Natural killer cell (primary cell): ENCODE measurements around the gene GGN. TPM values are rescaled to one million over a fixed set of nuclear protein-coding genes. Genes with fewer than 3 reads are reported as not detected.

Experiments
- ATAC-seq, 3 donors: fragments of 150-1000 bp in 2 of 3; fragments of 200-7000 bp in 1 of 3; cut with Tn5 transposase; 1 replicate in 1 of 3; 2 replicates in 2 of 3; pipeline ENCODE4 v1.10.0; 2021; ENCODE audit warnings: mild to moderate bottlenecking in 2 of 3, moderate library complexity in 2 of 3
- DNase-seq, 2 donors: peaks; one replicate each; pipeline versions ENCODE4 v3.0.0 to v3.0.0-alpha.2; 2013 to 2021; ENCODE audit warnings: mixed read lengths in 1 of 2
- H3K27ac ChIP-seq: one replicate; pipeline ENCODE4 v1.5.1; 2013; ENCODE audit warnings: mild to moderate bottlenecking, low read length
- H3K27me3 ChIP-seq: one replicate; pipeline ENCODE4 v1.6.1; 2013; ENCODE audit warnings: low read length; ENCODE audit not compliant: control insufficient read depth, insufficient read depth
- H3K36me3 ChIP-seq: one replicate; pipeline ENCODE4 v1.6.1; 2013; ENCODE audit warnings: low read length; ENCODE audit not compliant: control insufficient read depth, insufficient read depth
- H3K4me1 ChIP-seq: one replicate; pipeline ENCODE4 v1.6.1; 2013; ENCODE audit warnings: low read length; ENCODE audit not compliant: control insufficient read depth, insufficient read depth
- H3K4me3 ChIP-seq: one replicate; pipeline ENCODE4 v1.5.1; 2013; ENCODE audit warnings: low read length
- H3K9me3 ChIP-seq: one replicate; pipeline ENCODE4 v1.6.1; 2013; ENCODE audit warnings: low read length; ENCODE audit not compliant: control insufficient read depth, insufficient read depth
- H3K27ac Mint-ChIP-seq, 2 donors: one replicate each; pipeline ENCODE4 v1.8.0; 2022; ENCODE audit warnings: mild to moderate bottlenecking in 2 of 2, mixed read lengths in 2 of 2, moderate library complexity in 1 of 2
- H3K27me3 Mint-ChIP-seq, 2 donors: one replicate each; pipeline ENCODE4 v1.8.0; 2022; ENCODE audit warnings: low read depth in 2 of 2, mixed read lengths in 2 of 2
- H3K36me3 Mint-ChIP-seq: one replicate; pipeline ENCODE4 v1.8.0; 2022; ENCODE audit warnings: mixed read lengths
- H3K4me1 Mint-ChIP-seq, 2 donors: one replicate each; pipeline ENCODE4 v1.8.0; 2022; ENCODE audit warnings: mixed read lengths in 2 of 2
- H3K4me3 Mint-ChIP-seq: one replicate; pipeline ENCODE4 v1.8.0; 2022; ENCODE audit warnings: mild to moderate bottlenecking, moderate library complexity, mixed read lengths
- H3K9me3 Mint-ChIP-seq, 2 donors: one replicate each; pipeline ENCODE4 v1.8.0; 2022; ENCODE audit warnings: mixed read lengths in 2 of 2
- CTCF ChIP-seq: fragments of 200-600 bp; IDR thresholded peaks from one replicate; pipeline ENCODE4 v1.8.0; 2022; ENCODE audit warnings: antibody characterized with exemption
- whole genome bisulfite sequencing: methylation state at CpG from one replicate; pipeline ENCODE4 v1.1.7; 2013; ENCODE audit warnings: missing lambda C conversion rate; ENCODE audit not compliant: insufficient coverage; 5-methylcytosine and 5-hydroxymethylcytosine counted together
- intact Hi-C: fragments of 100-400 bp; cut with micrococcal nuclease; formaldehyde crosslinking; loops from one replicate; pipeline ENCODE4 v1.14.2; 2022
- total RNA-seq, 4 donors: library from RNA; stranded (reverse); fragments of 120-200 nt in 1 of 4; gene quantifications; one replicate each; pipeline versions ENCODE4 v1.2.3 to v1.2.4, GENCODE V29; 2013 to 2022

The GGN gene
- total RNA-seq, 3 donors from 2014 or later (not counting 1 experiment from before 2014, with no cell fraction given), result not detected

GRCh38 chr19:38337360-38337653 lies 50.5 kb downstream of the GGN start:
- Mint-ChIP-seq H3K27me3 (no peaks in the 10 kb centered on the region), H3K4me1 (peaks cover 18 to 36% of the 10 kb centered on the region in 2 donors), H3K36me3 (no peaks in the 10 kb centered on the region), H3K4me3 (peak overlapping the region; percentile 99), H3K27ac (peak overlapping the region; percentile 99), H3K9me3 (no peaks in the 10 kb centered on the region)
- Histone ChIP-seq H3K4me1 (peaks cover 16% of the 10 kb centered on the region), H3K27me3 (no peaks in the 10 kb centered on the region), H3K36me3 (peaks cover 4% of the 10 kb centered on the region), H3K27ac (peak overlapping the region; percentile 33), H3K9me3 (no peaks in the 10 kb centered on the region), H3K4me3 (peak overlapping the region; percentile 66)
- WGBS, result 71% methylated on average over 10 of the region's 10 CpGs
- no peak for DNase-seq
- TF ChIP-seq CTCF, result no peak
- intact Hi-C loops, result loop anchor here (10.0 kb wide), 1 partner anchor 1023 kb away; no protein-coding TSS in a partner anchor
- no peak for ATAC-seq

- WGBS, result 5% methylated on average over 41 of the region's 41 CpGs
- H3K27ac Mint-ChIP-seq, result peak overlapping the region; percentile 99
Measured at GRCh38 chr19:38336638-38337359, 51.0 kb downstream of the GGN start.

GRCh38 chr19:38335949-38336637 lies 51.7 kb downstream of the GGN start:
- no peak for TF ChIP-seq CTCF
- no peaks in the 10 kb centered on the region for H3K9me3 ChIP-seq
- peak overlapping the region; percentile 66 for H3K4me3 ChIP-seq
- H3K36me3 ChIP-seq, result peaks cover 2% of the 10 kb centered on the region
- H3K27me3 ChIP-seq, result no peaks in the 10 kb centered on the region
- Mint-ChIP-seq H3K36me3 (no peaks in the 10 kb centered on the region), H3K27ac (peak overlapping the region; percentile 99), H3K4me3 (peak overlapping the region; percentile 99), H3K9me3 (no peaks in the 10 kb centered on the region), H3K4me1 (peaks cover 18 to 36% of the 10 kb centered on the region in 2 donors), H3K27me3 (no peaks in the 10 kb centered on the region)
- H3K4me1 ChIP-seq, result peaks cover 16% of the 10 kb centered on the region
- intact Hi-C loops, result loop anchor here (1.0 to 10.0 kb wide), 7 partner anchors 20 to 1021 kb away; partner anchors contain the start of genes PSMD8 and SIPA1L3
- WGBS, result under 1% methylated on average over 52 of the region's 52 CpGs
- DNase-seq, result peak; percentile 90 to 96
- H3K27ac ChIP-seq, result peak overlapping the region; percentile 86
- peak; percentile 58 to 80 (median 66) for ATAC-seq

More at GRCh38 chr19:38336638-38337359, 51.0 kb downstream of the GGN start:
- Histone ChIP-seq H3K27ac (peak overlapping the region; percentile 86), H3K4me3 (peak overlapping the region; percentile 66), H3K4me1 (peaks cover 16% of the 10 kb centered on the region), H3K27me3 (no peaks in the 10 kb centered on the region), H3K9me3 (no peaks in the 10 kb centered on the region), H3K36me3 (peaks cover 4% of the 10 kb centered on the region)
- Mint-ChIP-seq H3K9me3 (no peaks in the 10 kb centered on the region), H3K36me3 (no peaks in the 10 kb centered on the region), H3K27me3 (no peaks in the 10 kb centered on the region), H3K4me3 (peak overlapping the region; percentile 99), H3K4me1 (peaks cover 18 to 36% of the 10 kb centered on the region in 2 donors)
- DNase-seq (peak; percentile 92 to 98), ATAC-seq (peak; percentile 71 to 84 (median 71))
- no peak for TF ChIP-seq CTCF
- intact Hi-C loops, result loop anchor here (1.0 to 10.0 kb wide), 2 partner anchors 429 to 1022 kb away; partner anchors contain the start of gene SIPA1L3

Other genes with a start within 250 kb of the GGN start
- gene DPF1, start 163.8 kb downstream of the GGN start, total RNA-seq, result not detected
- gene PPP1R14A, start 131.7 kb downstream of the GGN start, total RNA-seq, result 1 to 10 TPM in 2 of 3 donors, not detected in 1; 1.1 to 1.6 TPM
- 10 to 100 TPM in 1 of 3 donors, 1 to 10 TPM in 2; 2.7 to 13.7 (median 6.9) TPM for gene SPINT2, start 123.5 kb downstream of the GGN start, total RNA-seq
- gene C19orf33, start 83.8 kb downstream of the GGN start, total RNA-seq, result 1 to 10 TPM in 2 of 3 donors, not detected in 1; 1.5 to 4.0 TPM
- gene YIF1B, start 72.1 kb downstream of the GGN start, total RNA-seq, result 10 to 100 TPM; 23.2 to 28.4 (median 24.1) TPM
- 1 to 10 TPM; 2.1 to 6.2 (median 2.5) TPM for gene KCNK6, start 68.2 kb downstream of the GGN start, total RNA-seq
- gene CATSPERG, start 52.2 kb downstream of the GGN start, total RNA-seq, result 10 to 100 TPM; 16.6 to 29.2 (median 25.6) TPM
- gene PSMD8, start 13.5 kb downstream of the GGN start, total RNA-seq, result 100 to 1,000 TPM; 109 to 115 (median 109) TPM
- 1 to 10 TPM; 1.1 to 4.2 (median 1.3) TPM for gene SPRED3, start 663 bp upstream of the GGN start, total RNA-seq
- 10 to 100 TPM; 36.9 to 42.1 (median 41.6) TPM for gene FAM98C, start 15.1 kb upstream of the GGN start, total RNA-seq
- 1 to 10 TPM; 2.3 to 9.3 (median 5.7) TPM for gene RASGRP4, start 38.2 kb upstream of the GGN start, total RNA-seq
- 1 to 10 TPM in 1 of 3 donors, under 1 TPM in 2; 0.05 to 1.0 (median 0.65) TPM for gene RYR1, start 45.7 kb upstream of the GGN start, total RNA-seq
- gene MAP4K1, start 229.9 kb upstream of the GGN start, total RNA-seq, result 100 to 1,000 TPM; 162 to 201 (median 163) TPM
- 100 to 1,000 TPM; 232 to 262 (median 238) TPM for gene EIF3K, start 231.2 kb upstream of the GGN start, total RNA-seq